NCI-H82 (cell line): ENCODE results near the gene ZNF714.
"Not testable (repeated sequence)": the region's sequence is repeated elsewhere in the genome, so short reads cannot be mapped to it uniquely, and the experiment has no call there.

ENCODE experiments used
- DNase-seq: peaks from one replicate; lab custom pipeline; 2025; lab: John Stamatoyannopoulos, UW

The ZNF714 gene

DNA sequence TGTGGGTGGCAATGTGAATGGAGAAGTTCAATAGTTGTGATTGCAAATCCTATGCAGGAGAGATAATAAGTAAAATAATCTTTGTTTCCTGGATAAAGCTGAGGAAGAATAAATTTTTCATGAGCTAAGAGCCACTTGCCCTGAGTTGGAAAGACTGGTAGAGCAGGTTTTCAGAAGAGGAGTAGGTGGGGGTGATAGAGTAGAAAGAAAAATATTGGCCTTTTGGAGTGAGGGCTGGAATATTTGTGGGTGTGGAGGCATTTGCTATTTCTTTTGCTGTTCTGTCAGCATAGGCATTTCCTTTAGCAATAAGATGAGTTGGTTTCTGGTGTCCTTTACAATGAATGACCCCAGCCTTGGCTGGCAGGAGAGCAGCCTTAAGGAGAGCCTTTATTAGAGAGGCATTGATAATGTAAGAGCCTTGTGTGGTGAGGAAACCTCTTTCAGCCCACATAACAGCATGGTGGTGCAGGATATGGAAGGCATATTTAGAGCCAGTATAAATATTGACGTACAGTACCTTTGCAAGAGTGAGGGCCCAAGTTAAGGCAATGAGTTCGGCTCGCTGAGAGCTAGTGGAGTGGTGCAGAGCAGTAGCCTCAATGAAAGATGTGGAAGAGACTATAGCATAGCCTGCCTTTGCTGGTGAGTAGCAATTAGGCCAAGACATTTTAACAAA, 48.2 kb downstream of the ZNF714 start:
- DNase-seq = no peak

DNA sequence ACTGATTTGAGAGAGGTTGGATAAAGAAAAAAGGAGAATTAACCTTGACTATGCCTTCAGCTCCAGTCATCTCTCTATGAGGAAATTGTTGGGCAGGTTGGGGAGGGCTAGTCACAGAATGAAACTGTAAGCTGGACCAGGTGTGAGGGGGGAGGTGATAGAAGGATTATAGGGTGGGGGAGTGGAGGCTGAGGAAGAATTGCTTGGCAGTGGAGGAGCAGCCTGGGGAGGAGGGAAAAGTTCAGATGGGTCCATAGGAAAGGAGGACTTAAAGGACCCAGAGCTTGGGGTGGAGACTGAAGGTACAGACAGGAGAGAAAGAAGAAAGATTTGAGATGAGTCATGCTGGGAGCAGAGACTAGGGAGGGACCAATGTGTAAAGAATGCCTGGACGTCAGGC, 51.6 kb downstream of the ZNF714 start:
- DNase-seq = peak; percentile 56

DNA sequence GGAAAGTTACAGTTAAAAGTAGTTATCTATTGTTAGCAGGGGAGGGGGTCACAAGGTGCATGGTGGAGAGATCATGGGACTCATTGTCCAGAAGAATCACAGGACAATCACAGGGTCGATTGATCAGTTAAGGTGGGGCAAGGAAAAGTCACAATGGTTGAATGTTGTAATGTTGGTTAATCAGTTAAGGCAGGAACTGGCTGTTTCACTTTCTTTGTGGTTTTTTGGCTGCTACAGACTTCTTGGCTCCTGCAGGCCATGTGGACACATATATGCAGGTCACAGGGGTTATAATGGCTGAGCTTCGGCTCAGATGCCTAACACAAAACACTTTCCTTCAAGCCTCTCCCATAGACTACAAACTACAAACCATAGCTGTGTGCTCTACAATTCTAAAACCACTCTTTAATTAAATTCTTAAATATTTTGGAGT, 52.9 kb downstream of the ZNF714 start:
- no peak for DNase-seq

DNA sequence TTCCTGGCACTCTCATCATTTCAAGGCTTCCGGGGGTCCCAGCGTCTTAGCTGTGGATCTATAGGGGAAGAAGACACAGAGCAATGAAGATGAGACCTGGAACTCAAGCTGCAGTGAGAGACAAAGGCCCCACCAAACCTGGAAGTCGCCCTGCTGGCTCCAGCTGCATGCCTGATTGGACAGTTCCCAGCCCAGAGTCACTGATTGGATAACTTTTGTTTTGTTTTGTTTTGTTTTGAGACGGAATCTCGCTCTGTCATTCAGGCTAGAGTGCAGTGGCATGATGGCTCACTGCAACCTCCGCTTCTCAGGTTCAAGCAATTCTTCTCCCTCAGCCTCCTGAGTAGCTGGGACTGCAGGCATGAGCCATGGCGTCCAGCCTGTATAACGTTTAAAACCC, 53.4 kb downstream of the ZNF714 start:
- DNase-seq = no peak

DNA sequence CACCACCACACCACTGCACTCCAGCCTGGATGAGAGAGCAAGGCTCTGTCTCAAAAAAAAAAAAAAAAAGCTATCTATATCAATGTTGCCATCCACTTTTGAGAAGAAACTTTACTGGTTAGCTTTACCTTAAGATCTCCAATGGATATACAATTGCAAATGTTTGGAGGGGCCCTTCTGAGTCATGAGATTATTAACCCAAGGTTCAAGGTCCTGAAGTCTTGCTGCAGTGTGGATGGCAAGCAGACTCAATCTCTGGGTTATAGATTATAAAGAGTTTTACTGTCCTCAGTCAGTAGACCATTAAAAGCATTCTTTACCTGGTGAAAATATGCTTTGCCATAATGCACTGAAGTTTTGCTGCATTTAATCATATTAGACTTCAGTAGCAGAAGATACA, 56.1 kb downstream of the ZNF714 start:
- no peak for DNase-seq

DNA sequence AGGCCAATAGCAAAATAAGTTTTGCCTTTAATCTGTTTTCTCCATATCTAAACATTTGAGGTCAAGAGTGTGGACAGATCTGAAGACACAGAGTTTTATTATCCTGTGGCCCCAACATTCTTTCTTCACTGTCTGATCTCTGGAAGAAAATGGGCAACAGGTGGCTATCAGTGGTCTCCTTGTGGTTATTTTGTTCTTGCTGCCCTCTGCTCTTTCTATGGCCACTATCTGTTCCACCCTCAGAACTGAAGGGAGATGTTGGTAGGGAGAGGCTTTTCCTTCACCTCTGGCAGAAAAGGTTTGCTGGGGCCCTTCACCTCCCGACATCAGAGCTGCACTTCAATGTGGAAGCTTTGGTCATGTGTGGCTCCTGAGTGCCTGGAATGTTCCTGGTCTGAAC, 59.0 kb downstream of the ZNF714 start:
- DNase-seq = not testable (repeated sequence)

DNA sequence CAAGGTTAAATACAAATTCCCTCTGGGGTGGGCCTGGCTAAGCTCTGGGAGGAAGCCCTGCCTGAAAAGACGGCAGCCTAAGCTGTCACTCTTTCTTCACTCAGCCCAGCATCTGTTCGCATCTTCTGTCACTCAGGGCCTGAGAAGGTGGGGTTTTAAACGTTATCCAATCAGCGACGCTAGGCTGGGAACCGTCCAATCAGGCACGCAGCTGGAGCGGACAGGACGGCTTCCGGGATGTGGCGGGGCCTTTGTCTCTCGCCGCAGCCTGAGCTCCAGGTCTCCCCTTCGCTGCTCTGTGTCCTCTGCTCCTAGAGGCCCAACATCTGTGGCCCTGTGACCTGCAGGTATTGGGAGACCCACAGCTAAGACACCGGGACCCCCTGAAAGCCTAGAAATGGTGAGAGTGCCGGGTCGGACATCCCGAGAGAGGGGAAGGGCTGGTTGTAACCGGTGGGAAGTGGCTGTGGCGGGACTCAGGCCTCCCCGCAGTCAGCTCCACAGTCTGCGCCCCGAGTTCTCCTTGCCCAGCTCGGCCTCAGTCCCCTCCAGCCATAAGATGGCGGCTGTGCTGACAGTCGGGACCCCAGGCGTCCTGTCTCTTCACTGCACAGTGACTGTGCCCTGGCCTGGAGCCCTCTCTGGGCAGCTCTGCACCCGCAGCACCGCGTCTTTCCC, 59.9 kb downstream of the ZNF714 start, which contains the start of gene ZNF431:
TSS of gene ZNF431 (plus strand) at position 254 of the 678 bp plus-strand sequence. CDS start at position 398, 144 bp downstream.
- peak; percentile 99 for DNase-seq

DNA sequence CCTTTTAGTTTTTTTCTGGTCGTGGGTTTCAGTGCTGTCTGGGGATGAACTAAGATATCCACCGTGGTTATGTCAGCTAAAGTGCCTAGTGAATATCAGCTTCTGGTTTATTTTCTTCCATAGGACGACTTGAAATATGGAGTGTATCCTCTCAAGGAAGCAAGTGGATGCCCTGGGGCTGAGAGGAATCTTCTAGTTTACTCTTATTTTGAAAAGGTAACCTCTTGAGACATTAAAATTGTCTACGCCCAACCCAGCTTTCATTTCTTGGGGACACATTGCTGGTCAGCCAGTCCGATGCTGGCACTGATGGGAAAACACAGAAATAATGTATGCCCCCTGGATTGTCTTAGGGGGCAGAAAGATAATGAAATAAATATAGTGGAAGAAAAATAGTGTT, 61.4 kb downstream of the ZNF714 start:
- DNase-seq = no peak

DNA sequence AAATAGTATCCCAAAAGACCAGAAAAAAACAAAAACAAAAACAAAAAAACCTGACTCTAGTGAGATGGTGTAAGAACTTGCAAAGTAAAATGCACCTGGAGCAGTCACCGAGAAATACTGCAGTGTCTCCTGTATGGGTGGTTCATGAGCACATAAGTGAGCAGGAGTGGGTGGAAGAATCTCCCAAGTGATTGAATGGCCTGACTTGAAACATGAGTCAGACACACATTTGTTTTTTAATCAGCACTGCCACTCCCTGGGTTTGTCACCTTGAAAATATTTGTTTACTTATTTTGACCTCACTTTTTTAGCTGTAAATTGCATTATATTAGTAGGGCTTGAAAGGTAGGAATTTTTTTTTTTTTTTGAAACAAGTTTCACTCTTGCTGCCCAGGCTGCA, 61.9 kb downstream of the ZNF714 start:
- DNase-seq = no peak

DNA sequence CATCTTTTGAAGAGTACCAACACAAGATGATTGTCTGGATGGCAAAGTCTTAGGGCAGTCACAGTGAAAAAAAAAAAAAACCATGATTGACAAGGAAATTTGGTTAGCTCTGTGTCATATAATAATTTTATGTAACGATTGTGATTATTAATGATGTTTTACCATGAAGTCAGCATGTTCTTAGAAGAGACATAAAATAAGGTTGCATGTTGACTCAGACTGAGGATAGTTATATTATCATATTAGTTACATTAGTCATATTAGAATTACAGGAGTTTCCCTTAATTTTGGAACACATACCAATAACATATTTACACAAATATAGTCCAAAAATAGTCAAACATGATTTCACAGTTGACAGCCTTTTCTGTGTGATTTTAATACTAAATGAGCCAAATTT, 65.5 kb downstream of the ZNF714 start:
- DNase-seq = no peak

DNA sequence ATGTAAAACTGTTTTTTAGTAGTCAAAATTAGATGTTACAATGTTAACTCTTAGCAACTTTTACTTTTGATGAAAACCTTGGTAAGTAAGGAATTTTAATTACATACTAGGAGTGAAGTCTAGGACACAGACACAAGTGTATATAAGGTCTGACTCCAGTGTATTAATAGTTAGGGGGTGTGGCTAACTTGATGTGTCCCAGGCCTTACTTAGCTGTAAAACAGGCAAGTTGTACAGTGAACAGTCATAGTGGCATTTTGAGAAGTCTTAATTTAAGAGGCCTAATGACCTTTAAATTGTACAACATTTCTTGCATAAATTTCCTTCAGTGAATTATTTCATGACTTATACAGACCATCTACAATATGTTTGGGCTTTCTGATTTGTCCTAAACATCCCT, 66.7 kb downstream of the ZNF714 start:
- no peak for DNase-seq

DNA sequence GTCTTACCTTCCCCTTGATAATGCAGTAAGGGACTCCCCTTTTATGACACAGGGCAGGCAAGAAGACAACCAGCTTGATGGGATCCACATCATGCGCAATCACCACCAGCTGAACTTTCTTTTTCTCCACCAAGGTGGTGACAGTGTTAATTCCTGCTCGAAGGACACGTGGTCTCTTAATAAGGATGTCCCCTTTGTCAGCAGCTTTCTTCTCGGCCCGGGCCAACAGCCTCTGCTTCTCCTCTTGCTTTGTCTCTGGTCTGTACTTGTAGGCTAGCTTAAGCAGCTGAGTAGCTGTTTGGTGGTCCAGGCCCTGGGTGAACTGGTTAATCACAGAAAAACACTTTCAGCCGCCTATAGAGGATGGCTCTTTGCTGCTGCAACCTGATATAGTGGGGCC, 67.9 kb downstream of the ZNF714 start:
- DNase-seq = no peak

DNA sequence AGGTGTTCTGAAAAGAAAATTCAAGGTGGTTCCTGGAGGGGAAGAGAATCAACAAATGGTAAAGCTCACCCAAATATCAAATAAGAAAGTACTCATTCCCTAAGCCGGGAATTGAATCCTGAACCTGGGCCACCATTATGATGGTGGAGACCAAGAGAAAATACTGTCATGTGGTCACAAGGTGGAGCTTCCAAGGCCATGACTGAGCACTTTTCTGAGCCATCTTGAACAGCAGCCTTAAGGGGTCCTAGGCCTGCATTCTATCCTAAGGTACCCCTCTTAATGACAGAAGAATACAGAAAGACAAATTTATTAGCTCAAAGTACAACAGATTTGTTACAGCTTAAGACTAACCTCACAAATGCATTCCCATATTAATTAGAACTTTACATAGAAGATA, 69.5 kb downstream of the ZNF714 start:
- DNase-seq = no peak

DNA sequence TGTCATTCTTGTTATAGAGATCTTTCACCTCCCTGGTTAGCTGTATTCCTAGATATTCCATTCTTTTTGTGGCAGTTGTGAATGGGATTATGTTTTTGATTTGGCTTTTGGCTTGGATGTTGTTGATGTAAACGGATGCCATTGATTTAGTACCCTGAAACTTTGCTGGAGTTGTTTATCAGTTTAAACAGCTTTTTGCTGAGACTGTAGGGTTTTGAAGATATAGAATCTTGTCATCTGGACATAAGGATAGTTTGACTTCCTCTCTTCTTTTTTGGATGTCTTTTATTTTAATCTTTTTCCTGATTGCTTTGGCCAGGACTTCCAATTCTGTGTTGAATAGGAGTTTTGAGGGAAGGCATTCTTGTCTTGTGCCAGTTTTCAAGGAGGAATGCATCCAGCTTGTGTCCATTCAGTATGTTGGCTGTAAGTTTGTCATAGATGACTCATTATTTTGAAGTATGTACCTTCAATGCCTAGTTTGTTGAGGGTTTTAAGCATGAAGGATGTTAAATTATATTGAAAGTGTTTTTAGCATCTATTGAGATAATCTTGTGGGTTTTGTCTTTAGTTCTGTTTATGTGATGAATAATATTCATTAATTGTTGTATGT, 76.6 kb downstream of the ZNF714 start:
- DNase-seq = no peak

DNA sequence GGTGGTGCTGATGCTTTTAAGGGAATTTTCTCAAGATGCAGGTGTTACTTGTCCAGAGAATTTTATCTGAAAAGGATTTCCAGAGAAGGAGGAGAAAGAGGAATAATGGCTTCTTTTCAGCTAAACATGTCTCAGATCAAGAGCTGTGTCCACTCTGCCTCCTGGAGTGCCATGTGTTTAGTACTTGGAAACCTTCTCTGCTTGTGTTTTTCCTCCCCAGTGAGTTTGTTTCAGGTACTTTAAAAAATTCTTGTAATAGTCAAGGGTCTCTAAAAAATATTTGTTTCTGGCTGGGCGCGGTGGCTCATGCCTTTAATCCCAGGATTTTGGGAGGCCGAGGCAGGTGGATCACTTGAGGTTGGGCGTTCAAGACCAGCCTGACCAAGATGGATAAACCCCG, 82.5 kb downstream of the ZNF714 start:
- DNase-seq = no peak

DNA sequence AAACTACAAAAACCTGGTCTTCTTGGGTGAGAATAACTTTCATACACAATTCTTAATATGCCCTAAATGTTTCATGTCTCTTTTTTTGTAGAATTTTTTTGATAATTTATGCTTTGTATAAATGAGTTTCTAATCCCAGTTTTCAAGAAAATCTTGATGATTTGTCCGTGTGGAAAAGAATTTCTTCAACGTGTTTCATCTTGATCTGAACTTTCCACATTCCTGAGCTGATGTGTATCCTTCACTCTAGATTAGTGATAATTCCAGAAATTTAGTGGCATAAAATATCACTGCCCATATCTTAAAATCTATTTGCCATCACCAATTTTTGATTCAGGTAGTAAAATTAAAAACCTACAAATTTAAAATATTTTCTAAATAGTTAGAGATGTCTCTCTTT, 84.4 kb downstream of the ZNF714 start:
- no peak for DNase-seq
